ENCODE measurements around the gene RSL1D1. TPM values are rescaled to one million over a fixed set of nuclear protein-coding genes. Genes with fewer than 3 reads are reported as not detected.
"Not testable (repeated sequence)": the region's sequence is repeated elsewhere in the genome, so short reads cannot be mapped to it uniquely, and the experiment has no call there.

Gene RSL1D1
- total RNA-seq, 1 donor from 2014 or later, result 148 TPM

DNA sequence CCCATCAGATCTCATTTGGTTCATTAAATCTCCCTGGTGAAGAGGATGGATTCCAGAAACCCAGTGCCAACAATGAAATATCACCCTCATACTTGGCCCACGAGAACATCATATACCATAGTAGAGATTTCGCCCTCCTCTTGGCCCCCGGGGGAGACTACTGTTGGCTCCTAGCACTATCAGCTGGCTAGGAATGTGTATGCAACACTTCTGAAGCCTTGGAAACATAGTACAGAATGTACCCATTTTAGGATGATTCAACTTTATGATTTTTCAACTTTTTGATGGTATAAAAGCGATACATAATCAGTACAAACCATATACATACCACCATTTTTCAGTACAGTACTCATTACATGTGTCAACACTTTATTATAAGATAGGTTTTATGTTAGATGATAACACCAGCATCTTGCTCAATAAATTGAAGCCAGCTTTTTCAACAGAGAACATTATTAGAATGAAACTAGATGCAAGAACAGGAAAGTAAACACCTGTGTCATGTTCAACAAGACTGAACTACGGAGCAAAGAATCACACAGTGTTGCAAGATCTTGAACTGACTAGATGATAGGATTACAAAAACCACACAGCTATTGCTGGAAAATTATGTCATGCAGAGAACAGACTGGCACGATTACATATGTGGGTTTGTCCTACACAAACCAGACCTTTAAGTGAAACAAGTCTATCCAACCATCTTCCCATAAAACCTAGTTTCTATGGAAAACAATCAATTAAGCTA lies 17.2 kb downstream of the RSL1D1 start:
- Histone ChIP-seq H3K36me3 (peaks cover 0 to 28% of the 10 kb centered on the region in 2 donors), H3K9me3 (no peaks in the 10 kb centered on the region), H3K4me3 (no peak overlapping the region), H3K27me3 (no peaks in the 10 kb centered on the region), H3K4me1 (no peaks in the 10 kb centered on the region), H3K27ac (no peak overlapping the region)
- DNase-seq (ENCODE audit: extremely low spot score in 2 of 2), result no peak
- intact Hi-C loops (cut with DNase I), result no loop called here
- TF ChIP-seq POLR2AphosphoS5 (IDR thresholded peaks at IDR 0.05; ENCODE audit: insufficient read depth in 1 of 2, low read depth in 1 of 2) (no peak), POLR2A (IDR thresholded peaks at IDR 0.05) (no peak)
- TF ChIP-seq, protein P1, sequence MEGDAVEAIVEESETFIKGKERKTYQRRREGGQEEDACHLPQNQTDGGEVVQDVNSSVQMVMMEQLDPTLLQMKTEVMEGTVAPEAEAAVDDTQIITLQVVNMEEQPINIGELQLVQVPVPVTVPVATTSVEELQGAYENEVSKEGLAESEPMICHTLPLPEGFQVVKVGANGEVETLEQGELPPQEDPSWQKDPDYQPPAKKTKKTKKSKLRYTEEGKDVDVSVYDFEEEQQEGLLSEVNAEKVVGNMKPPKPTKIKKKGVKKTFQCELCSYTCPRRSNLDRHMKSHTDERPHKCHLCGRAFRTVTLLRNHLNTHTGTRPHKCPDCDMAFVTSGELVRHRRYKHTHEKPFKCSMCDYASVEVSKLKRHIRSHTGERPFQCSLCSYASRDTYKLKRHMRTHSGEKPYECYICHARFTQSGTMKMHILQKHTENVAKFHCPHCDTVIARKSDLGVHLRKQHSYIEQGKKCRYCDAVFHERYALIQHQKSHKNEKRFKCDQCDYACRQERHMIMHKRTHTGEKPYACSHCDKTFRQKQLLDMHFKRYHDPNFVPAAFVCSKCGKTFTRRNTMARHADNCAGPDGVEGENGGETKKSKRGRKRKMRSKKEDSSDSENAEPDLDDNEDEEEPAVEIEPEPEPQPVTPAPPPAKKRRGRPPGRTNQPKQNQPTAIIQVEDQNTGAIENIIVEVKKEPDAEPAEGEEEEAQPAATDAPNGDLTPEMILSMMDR (IDR thresholded peaks at IDR 0.05), result no peak

DNA sequence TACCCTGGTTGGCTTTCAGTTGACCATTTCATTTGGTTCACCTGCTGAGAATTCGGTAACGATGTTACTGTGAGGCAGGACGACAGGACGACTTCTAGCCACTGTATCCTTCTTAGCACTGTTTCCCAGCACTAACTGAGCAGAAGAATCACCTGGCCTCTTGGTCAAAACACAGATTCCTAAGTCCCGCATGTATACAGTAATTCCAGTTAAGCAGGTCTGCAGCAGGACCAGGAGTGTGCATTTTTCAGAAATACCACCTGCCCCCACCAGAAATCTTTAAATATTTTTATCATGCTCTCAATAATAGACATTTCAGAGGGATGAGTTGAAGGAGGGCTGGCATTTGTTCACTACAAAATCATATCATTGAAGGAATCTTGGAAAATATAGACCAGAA lies 22.6 kb downstream of the RSL1D1 start:
- TF ChIP-seq, protein P1 (IDR thresholded peaks at IDR 0.05), result no peak
- no peak for TF ChIP-seq POLR2AphosphoS5 (IDR thresholded peaks at IDR 0.05; ENCODE audit: insufficient read depth in 1 of 2, low read depth in 1 of 2)
- no peak for TF ChIP-seq POLR2A (IDR thresholded peaks at IDR 0.05)
- intact Hi-C loops (cut with DNase I), result no loop called here
- DNase-seq (ENCODE audit: extremely low spot score in 2 of 2), result no peak
- no peak overlapping the region for H3K4me3 ChIP-seq
- H3K27me3 ChIP-seq, result no peaks in the 10 kb centered on the region
- H3K36me3 ChIP-seq, result no peaks in the 10 kb centered on the region
- no peak overlapping the region for H3K27ac ChIP-seq
- H3K9me3 ChIP-seq, result no peaks in the 10 kb centered on the region
- no peaks in the 10 kb centered on the region for H3K4me1 ChIP-seq

DNA sequence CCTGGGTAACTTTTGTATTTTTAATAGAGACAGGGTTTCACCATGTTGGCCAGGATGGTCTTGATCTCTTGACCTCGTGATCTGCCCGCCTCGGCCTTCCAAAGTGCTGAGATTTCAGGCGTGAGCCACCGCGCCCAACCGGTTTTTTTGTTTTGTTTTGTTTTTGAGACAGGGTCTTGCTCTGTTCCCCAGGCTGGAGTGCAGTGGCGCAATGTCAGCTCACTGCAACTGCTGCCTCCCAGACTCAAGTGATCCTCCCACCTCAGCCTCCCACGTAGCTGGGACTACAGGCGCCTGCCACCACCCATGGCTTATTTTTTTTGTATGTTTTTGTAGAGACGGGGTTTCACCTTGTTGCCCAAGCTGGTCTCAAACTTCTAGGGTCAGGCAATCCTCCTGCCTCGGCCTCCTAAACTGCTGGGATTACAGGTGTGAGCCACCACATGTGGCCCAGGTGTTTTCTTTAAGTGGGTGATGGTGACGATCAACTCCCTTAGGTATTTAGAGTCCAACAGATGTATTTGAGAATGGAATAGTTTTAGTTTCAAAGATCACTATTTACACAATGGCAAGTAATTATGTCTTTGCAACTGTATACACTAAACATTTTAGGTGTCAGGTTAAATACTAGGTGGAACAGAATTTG lies 25.7 kb downstream of the RSL1D1 start:
- H3K27ac ChIP-seq; H3K4me1 ChIP-seq; intact Hi-C loops (cut with DNase I); H3K36me3 ChIP-seq; H3K27me3 ChIP-seq; H3K9me3 ChIP-seq; DNase-seq (ENCODE audit: extremely low spot score in 2 of 2); H3K4me3 ChIP-seq: not testable (repeated sequence)

DNA sequence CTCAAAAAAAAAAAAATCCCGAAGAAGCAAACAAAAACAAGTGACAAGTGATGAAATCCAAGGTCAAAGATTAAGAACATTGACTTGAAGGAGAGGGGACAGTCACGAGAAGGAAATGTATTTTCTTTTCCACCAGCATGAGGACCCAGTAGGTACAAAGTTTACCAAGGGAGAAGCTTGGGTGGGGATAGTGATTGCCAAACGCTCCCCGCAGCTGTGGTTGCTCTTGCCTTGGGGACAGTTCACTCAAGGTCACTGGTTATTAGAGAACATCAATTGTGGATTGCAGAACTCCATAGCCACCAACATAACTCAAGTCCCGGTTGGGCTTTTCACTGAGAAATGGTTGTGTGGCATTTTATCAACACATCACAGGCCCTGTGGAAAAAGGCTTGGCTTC lies 27.0 kb downstream of the RSL1D1 start:
- Histone ChIP-seq H3K27me3 (no peaks in the 10 kb centered on the region), H3K9me3 (no peaks in the 10 kb centered on the region), H3K4me3 (no peak overlapping the region), H3K27ac (no peak overlapping the region), H3K36me3 (no peaks in the 10 kb centered on the region), H3K4me1 (no peaks in the 10 kb centered on the region)
- no peak for DNase-seq (ENCODE audit: extremely low spot score in 2 of 2)
- intact Hi-C loops (cut with DNase I), result no loop called here
- TF ChIP-seq, protein P1 (IDR thresholded peaks at IDR 0.05), result no peak

DNA sequence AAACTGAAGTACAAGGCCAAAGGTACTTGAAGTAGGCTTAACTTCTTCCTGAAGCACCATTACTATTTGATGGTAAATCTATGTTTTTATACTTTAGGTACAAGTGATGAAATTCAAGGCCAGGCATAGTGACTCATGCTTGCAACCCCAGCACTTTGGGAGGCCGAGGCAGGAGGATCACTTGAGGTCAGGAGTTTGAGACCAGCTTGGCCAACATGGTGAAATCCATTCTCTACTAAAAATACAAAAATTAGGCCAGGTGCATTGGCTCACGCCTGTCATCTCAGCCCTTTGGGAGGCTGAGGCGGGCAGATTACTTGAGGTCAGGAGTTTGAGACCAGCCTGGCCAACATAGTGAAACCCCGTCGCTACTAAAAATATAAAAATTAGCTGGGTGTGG lies 27.7 kb downstream of the RSL1D1 start:
- H3K36me3 ChIP-seq; H3K4me1 ChIP-seq; intact Hi-C loops (cut with DNase I); H3K27ac ChIP-seq; H3K9me3 ChIP-seq; H3K27me3 ChIP-seq; H3K4me3 ChIP-seq; DNase-seq (ENCODE audit: extremely low spot score in 2 of 2): not testable (repeated sequence)

DNA sequence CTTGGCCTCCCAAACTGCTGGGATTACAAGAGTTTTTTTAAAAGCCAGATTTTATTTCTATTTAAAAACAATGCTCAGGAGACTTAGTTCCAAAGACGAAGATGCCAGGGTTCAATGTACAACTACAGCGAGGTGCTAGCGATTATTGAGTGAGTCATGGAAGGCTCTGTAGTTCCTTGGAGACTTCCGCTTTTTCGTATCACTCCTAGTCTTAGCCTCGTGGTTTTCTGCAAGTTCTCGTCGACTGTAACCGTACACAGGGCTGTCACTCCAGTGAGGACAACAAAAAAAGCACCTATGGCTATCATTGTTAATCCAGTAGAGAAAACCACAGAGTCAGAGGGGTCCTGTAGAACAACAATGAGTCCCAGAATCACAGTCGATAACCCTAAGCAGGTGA lies 31.5 kb downstream of the RSL1D1 start:
- Histone ChIP-seq H3K4me1 (no peaks in the 10 kb centered on the region), H3K4me3 (no peak overlapping the region), H3K27me3 (no peaks in the 10 kb centered on the region), H3K36me3 (no peaks in the 10 kb centered on the region), H3K9me3 (no peaks in the 10 kb centered on the region), H3K27ac (no peak overlapping the region)
- intact Hi-C loops (cut with DNase I), result no loop called here
- TF ChIP-seq, protein P1 (IDR thresholded peaks at IDR 0.05), result no peak
- TF ChIP-seq POLR2AphosphoS5 (IDR thresholded peaks at IDR 0.05; ENCODE audit: insufficient read depth in 1 of 2, low read depth in 1 of 2) (no peak), POLR2A (IDR thresholded peaks at IDR 0.05) (no peak)
- no peak for DNase-seq (ENCODE audit: extremely low spot score in 2 of 2)

DNA sequence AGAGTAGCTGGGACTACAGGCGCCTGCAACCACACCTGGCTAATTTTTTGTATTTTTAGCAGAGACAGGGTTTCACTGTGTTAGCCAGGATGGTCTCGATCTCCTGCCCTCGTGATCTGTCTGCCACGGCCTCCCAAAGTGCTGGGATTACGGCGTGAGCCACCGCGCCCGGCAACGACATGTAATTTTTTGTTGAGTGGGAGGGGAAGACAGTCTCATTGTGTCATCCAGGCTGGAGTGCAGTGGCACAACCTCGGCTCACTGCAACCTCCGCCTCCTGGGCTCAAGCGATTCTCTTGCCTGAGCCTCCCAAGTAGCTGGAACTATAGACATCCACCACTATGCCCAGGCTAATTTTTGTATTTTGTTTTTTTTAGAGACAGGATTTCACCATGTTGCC lies 32.4 kb downstream of the RSL1D1 start:
- H3K4me3 ChIP-seq; H3K27ac ChIP-seq; DNase-seq (ENCODE audit: extremely low spot score in 2 of 2); H3K27me3 ChIP-seq; H3K9me3 ChIP-seq; H3K36me3 ChIP-seq; intact Hi-C loops (cut with DNase I); H3K4me1 ChIP-seq: not testable (repeated sequence)
